CD4-positive, CD25-positive, alpha-beta regulatory T cell (primary cell): Measurements from ENCODE around the gene SAPCD2. TPM values are rescaled to one million over a fixed set of nuclear protein-coding genes. Genes with fewer than 3 reads are reported as not detected.

ENCODE experiments used
- ATAC-seq, 2 donors: fragments of 150-1000 bp; cut with Tn5 transposase; one replicate each; pipeline ENCODE4 v1.10.0; 2021; ENCODE audit warnings: low read depth in 2 of 2, moderate number of reproducible peaks in 2 of 2, moderate library complexity in 1 of 2
- DNase-seq, 3 donors: peaks; one replicate each; pipeline versions ENCODE4 v3.0.0 to v3.0.0-alpha.2; 2012 to 2022; ENCODE audit warnings: mixed read lengths in 1 of 3
- H3K27ac ChIP-seq: one replicate; pipeline ENCODE4 v1.7.0; 2013; ENCODE audit warnings: mild to moderate bottlenecking, low read length; ENCODE audit not compliant: insufficient read depth, poor library complexity, severe bottlenecking
- H3K27me3 ChIP-seq: one replicate; pipeline ENCODE4 v1.7.0; 2013; ENCODE audit warnings: low read length; ENCODE audit not compliant: control insufficient read depth, insufficient read depth
- H3K36me3 ChIP-seq: one replicate; pipeline ENCODE4 v1.7.0; 2013; ENCODE audit warnings: mild to moderate bottlenecking, low read length, moderate library complexity; ENCODE audit not compliant: control insufficient read depth, insufficient read depth
- H3K4me1 ChIP-seq: 2 replicates; pipeline ENCODE4 v1.7.0; 2013; ENCODE audit warnings: mild to moderate bottlenecking, low read length; ENCODE audit not compliant: insufficient read depth, control insufficient read depth, poor library complexity, severe bottlenecking
- H3K4me3 ChIP-seq: one replicate; pipeline ENCODE4 v1.7.0; 2013; ENCODE audit warnings: low read depth, mild to moderate bottlenecking, low read length, moderate library complexity
- H3K9me3 ChIP-seq, 2 experiments: 1 replicate in 1 of 2; 2 replicates in 1 of 2; pipeline ENCODE4 v1.7.0; 2013; ENCODE audit warnings: low read length in 2 of 2, mild to moderate bottlenecking in 1 of 2, moderate library complexity in 1 of 2; ENCODE audit not compliant: control insufficient read depth in 2 of 2
- H3K27ac Mint-ChIP-seq, 3 donors: one replicate each; pipeline ENCODE4 v1.8.0; 2020 to 2022; ENCODE audit warnings: mild to moderate bottlenecking in 3 of 3, mixed read lengths in 3 of 3, moderate library complexity in 2 of 3
- H3K27me3 Mint-ChIP-seq: one replicate; pipeline ENCODE4 v1.8.0; 2022; ENCODE audit warnings: mild to moderate bottlenecking, mixed read lengths
- H3K36me3 Mint-ChIP-seq: one replicate; pipeline ENCODE4 v1.8.0; 2020; ENCODE audit warnings: mixed read lengths
- H3K4me1 Mint-ChIP-seq, 4 donors: one replicate each; pipeline ENCODE4 v1.8.0; 2020 to 2022; ENCODE audit warnings: mixed read lengths in 4 of 4, mild to moderate bottlenecking in 1 of 4
- H3K4me3 Mint-ChIP-seq, 4 donors: one replicate each; pipeline ENCODE4 v1.8.0; 2020 to 2022; ENCODE audit warnings: mild to moderate bottlenecking in 4 of 4, mixed read lengths in 4 of 4, moderate library complexity in 3 of 4
- H3K9me3 Mint-ChIP-seq, 7 donors: one replicate each; pipeline ENCODE4 v1.8.0; 2020 to 2022; ENCODE audit warnings: mixed read lengths in 7 of 7, mild to moderate bottlenecking in 3 of 7, moderate library complexity in 2 of 7
- polyA plus RNA-seq, 4 donors: library from polyadenylated mRNA; unstranded; fragments of 300-500 nt; fragmentation: Illumina TruSeq; gene quantifications; one replicate each; pipeline ENCODE4 v1.2.3, GENCODE V29; 2021
- total RNA-seq: library from RNA; stranded (reverse); gene quantifications from one replicate; pipeline ENCODE4 v1.2.3, GENCODE V29; 2022

The SAPCD2 gene
- total and polyA plus RNA-seq, 5 donors from 2014 or later: 0.09 to 1.2 (median 0.19) TPM

- Histone ChIP-seq H3K27me3 (peaks cover 7% of the 10 kb centered on the region), H3K27ac (no peak overlapping the region), H3K4me1 (peaks cover 29% of the 10 kb centered on the region), H3K9me3 (no peaks in the 10 kb centered on the region), H3K4me3 (no peak overlapping the region), H3K36me3 (no peaks in the 10 kb centered on the region)
- H3K4me3 Mint-ChIP-seq: no peak overlapping the region
- peaks cover 30% of the 10 kb centered on the region for H3K27me3 Mint-ChIP-seq
- H3K27ac Mint-ChIP-seq: no peak overlapping the region
- no peak for DNase-seq
- no peaks in the 10 kb centered on the region for H3K9me3 Mint-ChIP-seq
- H3K4me1 Mint-ChIP-seq: peaks cover 0 to 21% (median 8%) of the 10 kb centered on the region in 4 donors
- H3K36me3 Mint-ChIP-seq: no peaks in the 10 kb centered on the region
- ATAC-seq: no peak
Observed at GRCh38 chr9:137042751-137043727, 27.3 kb downstream of the SAPCD2 start.

GRCh38 chr9:137041124-137041523 is 29.2 kb downstream of the SAPCD2 start:
- DNase-seq (no peak), ATAC-seq (no peak)
- Histone ChIP-seq H3K36me3 (no peaks in the 10 kb centered on the region), H3K27ac (no peak overlapping the region), H3K9me3 (no peaks in the 10 kb centered on the region), H3K27me3 (no peaks in the 10 kb centered on the region), H3K4me3 (no peak overlapping the region), H3K4me1 (peaks cover 24% of the 10 kb centered on the region)
- Mint-ChIP-seq H3K4me3 (no peak overlapping the region), H3K4me1 (peaks cover 0 to 14% (median 5%) of the 10 kb centered on the region in 4 donors), H3K27me3 (peaks cover 14% of the 10 kb centered on the region), H3K9me3 (no peaks in the 10 kb centered on the region), H3K27ac (no peak overlapping the region), H3K36me3 (no peaks in the 10 kb centered on the region)

DNA sequence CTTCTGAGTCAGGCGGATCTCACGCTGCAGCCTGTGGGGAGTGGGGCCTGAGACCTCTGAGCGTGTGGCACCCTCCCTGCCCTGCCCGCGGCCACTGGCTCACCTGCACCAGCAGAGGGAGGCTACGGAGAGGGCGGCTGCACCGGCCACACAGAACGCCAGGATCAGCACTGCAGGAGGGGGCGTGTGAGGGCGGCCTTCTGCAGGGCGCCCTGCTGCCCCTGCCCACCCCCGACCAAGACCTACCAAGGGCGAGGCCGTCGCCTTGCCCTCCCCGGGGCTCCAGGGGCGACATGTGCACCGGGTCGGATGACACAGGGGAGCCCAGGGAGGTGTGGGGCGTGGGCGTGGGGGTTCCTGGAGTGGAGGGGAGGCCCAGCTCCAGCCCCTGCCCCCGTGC is 29.8 kb downstream of the SAPCD2 start:
- Mint-ChIP-seq H3K27me3 (peaks cover 14% of the 10 kb centered on the region), H3K4me3 (no peak overlapping the region), H3K27ac (no peak overlapping the region), H3K4me1 (peaks cover 0 to 14% (median 5%) of the 10 kb centered on the region in 4 donors), H3K9me3 (no peaks in the 10 kb centered on the region), H3K36me3 (no peaks in the 10 kb centered on the region)
- no peak overlapping the region for H3K4me3 ChIP-seq
- no peaks in the 10 kb centered on the region for H3K27me3 ChIP-seq
- no peak overlapping the region for H3K27ac ChIP-seq
- peaks cover 20% of the 10 kb centered on the region for H3K4me1 ChIP-seq
- no peaks in the 10 kb centered on the region for H3K9me3 ChIP-seq
- ATAC-seq (no peak), DNase-seq (no peak)
- no peaks in the 10 kb centered on the region for H3K36me3 ChIP-seq

DNA sequence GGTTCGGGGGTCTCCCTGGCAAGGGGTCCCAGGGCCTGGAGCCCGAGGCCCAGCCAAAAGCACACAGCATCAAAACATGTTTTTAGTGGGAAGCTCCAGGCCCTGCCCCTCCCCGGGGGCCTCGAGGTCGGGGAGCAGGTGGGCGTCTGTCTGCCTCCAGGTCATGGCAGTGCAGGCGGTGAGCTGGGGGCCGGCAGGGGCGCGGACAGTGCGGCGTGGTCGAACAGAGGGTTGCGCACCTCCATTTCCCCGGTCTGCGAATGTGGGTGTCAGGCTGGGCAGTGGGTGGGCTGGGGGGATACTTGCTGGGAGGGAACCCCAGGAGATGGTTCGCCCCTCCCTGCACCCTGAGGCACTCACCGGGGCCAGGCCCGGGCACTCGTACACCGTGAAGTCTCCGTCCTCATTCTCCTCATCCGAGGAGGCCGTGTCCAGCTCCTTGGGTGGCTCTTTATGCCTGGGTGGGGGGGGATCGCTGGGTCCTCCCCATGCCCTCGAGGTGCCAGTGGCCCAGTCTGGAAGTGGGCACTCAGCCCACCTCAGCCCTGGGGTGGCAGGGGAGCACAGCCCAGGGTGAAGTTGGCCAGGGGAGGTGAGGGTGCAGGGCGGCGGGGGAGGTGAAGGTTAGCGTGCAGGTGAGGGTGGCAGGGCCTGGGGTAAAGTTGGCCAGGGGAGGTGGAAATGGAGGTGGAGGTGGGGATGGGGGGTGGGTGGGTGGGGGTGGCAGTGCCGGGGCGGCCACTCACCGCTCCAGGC is 30.6 kb downstream of the SAPCD2 start:
- DNase-seq (no peak), ATAC-seq (no peak)
- no peaks in the 10 kb centered on the region for H3K9me3 Mint-ChIP-seq
- peaks cover 0 to 16% (median 7%) of the 10 kb centered on the region in 4 donors for H3K4me1 Mint-ChIP-seq
- H3K4me3 Mint-ChIP-seq: no peak overlapping the region
- no peaks in the 10 kb centered on the region for H3K36me3 Mint-ChIP-seq
- Histone ChIP-seq H3K9me3 (no peaks in the 10 kb centered on the region), H3K36me3 (no peaks in the 10 kb centered on the region), H3K27ac (no peak overlapping the region), H3K27me3 (no peaks in the 10 kb centered on the region), H3K4me1 (peaks cover 21% of the 10 kb centered on the region), H3K4me3 (no peak overlapping the region)
- H3K27ac Mint-ChIP-seq: no peak overlapping the region
- peaks cover 10% of the 10 kb centered on the region for H3K27me3 Mint-ChIP-seq

DNA sequence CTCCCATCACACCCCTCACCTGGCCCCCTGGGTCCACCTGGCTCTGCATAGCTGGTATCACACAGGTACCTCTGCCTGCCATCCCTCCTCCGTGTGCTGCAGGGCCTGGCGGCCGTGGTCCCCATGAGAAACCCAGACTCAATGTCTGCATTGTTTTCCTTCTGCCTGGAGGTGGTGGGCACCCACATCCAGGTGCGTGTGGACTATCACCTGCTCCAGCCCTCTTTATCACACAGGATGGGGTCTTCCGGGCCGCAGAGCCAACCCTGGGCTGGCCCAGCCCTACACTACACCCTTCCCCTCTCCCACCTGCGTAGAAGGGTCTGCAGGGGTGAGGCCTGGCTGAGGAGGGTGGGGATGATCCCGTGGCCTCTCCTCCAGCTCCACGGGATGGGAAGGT is 31.4 kb downstream of the SAPCD2 start:
- Histone ChIP-seq H3K9me3 (no peaks in the 10 kb centered on the region), H3K4me1 (peaks cover 18% of the 10 kb centered on the region), H3K27me3 (no peaks in the 10 kb centered on the region), H3K4me3 (no peak overlapping the region), H3K36me3 (no peaks in the 10 kb centered on the region), H3K27ac (no peak overlapping the region)
- no peak overlapping the region for H3K4me3 Mint-ChIP-seq
- no peak for ATAC-seq
- H3K27me3 Mint-ChIP-seq: peaks cover under 1% of the 10 kb centered on the region
- no peaks in the 10 kb centered on the region for H3K9me3 Mint-ChIP-seq
- no peaks in the 10 kb centered on the region for H3K36me3 Mint-ChIP-seq
- peaks cover 0 to 12% (median 6%) of the 10 kb centered on the region in 4 donors for H3K4me1 Mint-ChIP-seq
- H3K27ac Mint-ChIP-seq: no peak overlapping the region
- DNase-seq: no peak

DNA sequence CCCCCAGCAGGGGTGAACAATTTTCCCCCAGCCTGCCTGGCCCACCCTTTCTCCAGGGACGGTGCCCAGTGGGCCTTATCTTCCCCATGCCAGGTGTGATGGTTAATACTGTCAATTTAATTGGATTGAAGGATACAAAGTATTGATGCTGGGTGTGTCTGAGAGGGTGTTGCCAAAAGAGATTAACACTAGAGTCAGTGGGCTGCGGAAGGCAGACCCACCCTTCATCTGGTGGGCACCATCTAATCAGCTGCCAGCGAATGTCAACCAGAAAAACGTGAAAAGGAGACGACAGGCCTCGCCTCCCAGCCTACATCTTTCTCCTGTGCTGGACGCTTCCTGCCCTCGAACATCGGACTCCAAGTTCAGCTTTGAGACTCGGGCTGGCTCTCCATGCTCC is 32.9 kb downstream of the SAPCD2 start:
- H3K27ac Mint-ChIP-seq: no peak overlapping the region

GRCh38 chr9:137037035-137037434 is 33.3 kb downstream of the SAPCD2 start:
- peaks cover 0 to 25% (median 13%) of the 10 kb centered on the region in 4 donors for H3K4me1 Mint-ChIP-seq
- H3K9me3 Mint-ChIP-seq: no peaks in the 10 kb centered on the region
- H3K4me3 ChIP-seq: no peak overlapping the region
- no peak overlapping the region for H3K27ac Mint-ChIP-seq
- no peaks in the 10 kb centered on the region for H3K27me3 Mint-ChIP-seq
- no peaks in the 10 kb centered on the region for H3K9me3 ChIP-seq
- H3K36me3 ChIP-seq: no peaks in the 10 kb centered on the region
- ATAC-seq (no peak), DNase-seq (no peak)
- H3K36me3 Mint-ChIP-seq: no peaks in the 10 kb centered on the region
- H3K27me3 ChIP-seq: no peaks in the 10 kb centered on the region
- H3K4me3 Mint-ChIP-seq: no peak overlapping the region
- H3K27ac ChIP-seq: no peak overlapping the region
- H3K4me1 ChIP-seq: peaks cover 32% of the 10 kb centered on the region

More for the DNA sequence above, 32.9 kb downstream of the SAPCD2 start:
- peaks cover 0 to 24% (median 12%) of the 10 kb centered on the region in 4 donors for H3K4me1 Mint-ChIP-seq
- H3K36me3 Mint-ChIP-seq: no peaks in the 10 kb centered on the region
- Histone ChIP-seq H3K36me3 (no peaks in the 10 kb centered on the region), H3K27ac (no peak overlapping the region), H3K4me3 (no peak overlapping the region), H3K9me3 (no peaks in the 10 kb centered on the region), H3K27me3 (no peaks in the 10 kb centered on the region), H3K4me1 (peaks cover 27% of the 10 kb centered on the region)
- no peaks in the 10 kb centered on the region for H3K27me3 Mint-ChIP-seq
- no peak for ATAC-seq
- no peak for DNase-seq
- peak overlapping the region in 1 of 4 donors; percentile 69 for H3K4me3 Mint-ChIP-seq
- H3K9me3 Mint-ChIP-seq: no peaks in the 10 kb centered on the region
